ENCODE data around the gene CNTNAP2.

The CNTNAP2 gene

GRCh38 chr7:146862415-146862814 lies 745.8 kb downstream of the CNTNAP2 start:
- TF ChIP-seq GATA3 (IDR thresholded peaks at IDR 0.05; ENCODE audit: low read depth, low read length): no peak

DNA sequence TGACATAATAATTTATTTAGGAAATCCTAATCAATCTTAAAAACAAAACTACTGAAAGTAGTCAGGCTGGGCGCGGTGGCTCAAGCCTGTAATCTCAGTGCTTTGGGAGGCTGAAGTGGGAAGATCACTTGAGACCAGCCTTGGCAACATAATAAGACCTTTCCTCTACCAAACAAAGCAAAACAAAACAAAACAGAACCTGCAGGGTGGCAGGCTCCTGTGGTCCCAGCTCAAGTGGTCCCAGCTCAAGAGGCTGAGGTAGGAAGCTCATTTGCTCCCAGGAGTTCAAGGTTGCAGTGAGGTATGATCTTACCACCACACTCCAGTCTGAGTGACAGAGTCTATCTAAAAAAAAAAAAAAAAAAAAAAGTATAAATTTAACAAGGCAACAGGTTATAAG lies 748.0 kb downstream of the CNTNAP2 start:
- TF ChIP-seq GATA3 (IDR thresholded peaks at IDR 0.05; ENCODE audit: low read depth, low read length) (no peak), GATA2 (IDR thresholded peaks at IDR 0.05; ENCODE audit: low read depth, low read length) (no peak)

- TF ChIP-seq GATA2 (IDR thresholded peaks at IDR 0.05; ENCODE audit: low read depth, low read length): no peak
- no peak for TF ChIP-seq GATA3 (IDR thresholded peaks at IDR 0.05; ENCODE audit: low read depth, low read length)
Observed at GRCh38 chr7:146865696-146866095, 749.1 kb downstream of the CNTNAP2 start.

- TF ChIP-seq GATA2 (IDR thresholded peaks at IDR 0.05; ENCODE audit: low read depth, low read length): no peak
- no peak for TF ChIP-seq GATA3 (IDR thresholded peaks at IDR 0.05; ENCODE audit: low read depth, low read length)
Observed at GRCh38 chr7:146874722-146875121, 758.1 kb downstream of the CNTNAP2 start.

DNA sequence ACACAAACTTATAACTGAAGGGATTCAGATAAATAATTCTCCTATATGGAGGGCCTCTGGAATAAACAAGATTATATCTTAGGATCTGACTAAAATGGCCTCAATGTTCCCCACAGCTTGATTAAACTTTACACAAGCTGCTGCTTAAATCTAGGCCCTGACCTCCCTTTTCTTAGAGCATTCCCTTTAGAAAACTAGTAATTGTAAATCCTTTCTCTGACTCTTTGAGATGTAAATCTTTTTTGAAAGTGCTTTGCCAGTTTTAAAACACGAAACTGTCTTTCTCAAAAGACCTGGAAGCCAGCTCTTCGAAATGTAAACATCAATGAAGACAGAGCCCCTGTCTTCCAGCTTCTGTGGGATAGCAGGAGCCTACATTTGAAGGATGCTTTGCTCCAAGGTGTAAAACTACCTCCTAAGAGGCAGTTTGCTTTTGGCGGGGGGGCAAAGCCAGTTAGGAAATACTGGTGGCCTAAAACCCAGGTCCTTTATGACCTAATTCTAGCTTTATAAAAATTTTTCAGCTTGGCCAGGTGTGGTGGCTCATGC lies 758.7 kb downstream of the CNTNAP2 start:
- TF ChIP-seq GATA2 (IDR thresholded peaks at IDR 0.05; ENCODE audit: low read depth, low read length) (no peak), GATA3 (IDR thresholded peaks at IDR 0.05; ENCODE audit: low read depth, low read length) (no peak)

DNA sequence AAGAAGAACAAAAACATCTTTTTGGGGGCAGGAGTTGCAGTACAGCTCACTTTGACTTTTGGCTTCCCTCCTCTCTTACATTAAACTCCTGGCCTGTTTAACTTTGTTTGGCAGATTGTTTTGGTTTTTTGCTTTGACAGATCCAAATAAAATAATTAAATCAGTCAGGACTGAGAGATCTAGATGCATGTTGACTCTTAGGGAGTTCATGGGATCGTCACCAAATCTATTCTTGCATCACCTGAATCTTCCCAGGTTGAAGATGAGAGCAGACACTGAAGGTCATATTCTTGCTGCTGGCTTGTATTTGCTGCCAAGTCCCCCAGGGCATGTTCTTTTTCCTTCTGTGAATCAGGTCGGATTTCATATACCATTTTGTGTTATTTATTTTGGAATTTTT lies 759.4 kb downstream of the CNTNAP2 start:
- TF ChIP-seq GATA3 (IDR thresholded peaks at IDR 0.05; ENCODE audit: low read depth, low read length) (no peak), GATA2 (IDR thresholded peaks at IDR 0.05; ENCODE audit: low read depth, low read length) (no peak)

- TF ChIP-seq GATA2 (IDR thresholded peaks at IDR 0.05; ENCODE audit: low read depth, low read length): no peak
- TF ChIP-seq GATA3 (IDR thresholded peaks at IDR 0.05; ENCODE audit: low read depth, low read length): no peak
Observed at GRCh38 chr7:146876411-146876810, 759.8 kb downstream of the CNTNAP2 start.

GRCh38 chr7:146878901-146879300 lies 762.3 kb downstream of the CNTNAP2 start:
- TF ChIP-seq GATA2 (IDR thresholded peaks at IDR 0.05; ENCODE audit: low read depth, low read length): no peak
- TF ChIP-seq GATA3 (IDR thresholded peaks at IDR 0.05; ENCODE audit: low read depth, low read length): no peak

GRCh38 chr7:146885231-146885630 lies 768.6 kb downstream of the CNTNAP2 start:
- no peak for TF ChIP-seq GATA3 (IDR thresholded peaks at IDR 0.05; ENCODE audit: low read depth, low read length)
- TF ChIP-seq GATA2 (IDR thresholded peaks at IDR 0.05; ENCODE audit: low read depth, low read length): no peak

DNA sequence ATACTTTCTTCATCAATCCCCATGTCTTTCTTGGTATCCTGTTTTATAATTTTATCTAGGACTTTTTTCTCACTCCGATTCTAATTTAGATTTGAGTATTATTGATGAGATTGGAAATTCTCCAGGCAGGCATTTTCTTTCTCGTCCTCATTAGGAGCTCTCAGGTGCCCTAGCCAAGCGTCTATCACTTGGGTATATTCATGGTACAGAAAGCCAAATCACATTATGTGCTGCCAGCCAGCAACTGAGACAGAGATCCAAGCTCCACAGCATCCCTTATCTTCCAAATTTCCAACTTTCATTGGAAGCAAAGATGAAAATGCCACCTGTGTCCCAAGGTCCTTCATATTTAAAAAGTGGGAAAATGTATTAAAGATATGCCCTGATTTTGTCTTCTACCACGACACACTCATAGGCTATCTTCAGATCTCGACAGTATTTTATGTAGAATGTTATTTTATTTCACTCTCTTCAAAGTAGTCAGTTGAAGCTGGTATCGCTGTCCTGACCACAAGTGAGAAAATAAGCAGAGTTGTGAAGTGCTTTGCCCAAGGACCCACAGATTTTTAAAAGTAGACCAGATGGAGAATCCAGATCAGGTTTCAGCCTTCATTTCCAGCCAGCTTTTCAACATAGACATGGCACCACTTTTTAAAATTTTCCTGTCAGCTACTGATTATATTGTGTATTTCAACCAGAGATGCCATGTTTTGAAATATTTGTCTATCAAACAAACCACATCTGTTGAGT lies 773.4 kb downstream of the CNTNAP2 start:
- no peak for TF ChIP-seq GATA2 (IDR thresholded peaks at IDR 0.05; ENCODE audit: low read depth, low read length)
- no peak for TF ChIP-seq GATA3 (IDR thresholded peaks at IDR 0.05; ENCODE audit: low read depth, low read length)

DNA sequence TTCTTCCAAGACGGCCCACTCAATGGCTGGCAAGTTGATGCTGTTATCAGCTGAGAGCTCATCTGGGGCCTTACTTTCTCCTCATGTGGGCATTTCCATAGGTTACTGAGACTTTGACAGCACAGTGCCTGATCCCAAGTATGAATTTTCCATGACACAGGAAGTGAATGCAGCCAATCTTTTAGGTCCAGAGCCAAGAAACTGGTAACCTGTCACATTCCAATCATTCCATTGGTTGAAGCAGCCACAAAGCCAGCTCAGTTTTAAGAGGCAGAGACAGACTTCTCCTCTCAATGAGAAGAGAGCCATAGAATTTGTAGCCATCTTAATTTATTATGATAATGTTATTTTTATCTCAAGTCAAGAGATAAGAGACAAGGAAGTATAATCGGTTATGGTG lies 775.5 kb downstream of the CNTNAP2 start:
- TF ChIP-seq GATA2 (IDR thresholded peaks at IDR 0.05; ENCODE audit: low read depth, low read length): no peak
- TF ChIP-seq GATA3 (IDR thresholded peaks at IDR 0.05; ENCODE audit: low read depth, low read length): no peak

DNA sequence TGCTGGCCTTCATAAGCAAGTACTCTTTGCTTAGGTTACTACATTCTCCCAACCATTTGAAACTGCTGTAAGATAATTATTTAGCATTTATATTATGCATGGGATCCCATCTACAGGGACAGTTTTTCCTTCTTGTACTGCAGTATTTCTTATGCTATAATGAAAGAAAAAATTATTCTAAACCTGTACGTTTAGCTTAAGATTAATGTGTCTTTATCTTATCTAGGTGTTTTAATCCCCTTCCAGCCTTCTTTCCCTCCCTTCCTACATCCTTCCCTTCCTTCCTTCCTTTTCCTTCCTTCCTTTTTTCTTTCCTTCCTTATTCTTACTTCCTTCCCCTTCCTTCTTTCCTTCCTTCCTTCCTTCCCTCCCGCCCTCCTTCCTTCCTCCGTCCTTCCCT lies 778.3 kb downstream of the CNTNAP2 start:
- no peak for TF ChIP-seq GATA3 (IDR thresholded peaks at IDR 0.05; ENCODE audit: low read depth, low read length)
- no peak for TF ChIP-seq GATA2 (IDR thresholded peaks at IDR 0.05; ENCODE audit: low read depth, low read length)

- TF ChIP-seq GATA2 (IDR thresholded peaks at IDR 0.05; ENCODE audit: low read depth, low read length): no peak
- no peak for TF ChIP-seq GATA3 (IDR thresholded peaks at IDR 0.05; ENCODE audit: low read depth, low read length)
Observed at GRCh38 chr7:146902266-146902665, 785.7 kb downstream of the CNTNAP2 start.

DNA sequence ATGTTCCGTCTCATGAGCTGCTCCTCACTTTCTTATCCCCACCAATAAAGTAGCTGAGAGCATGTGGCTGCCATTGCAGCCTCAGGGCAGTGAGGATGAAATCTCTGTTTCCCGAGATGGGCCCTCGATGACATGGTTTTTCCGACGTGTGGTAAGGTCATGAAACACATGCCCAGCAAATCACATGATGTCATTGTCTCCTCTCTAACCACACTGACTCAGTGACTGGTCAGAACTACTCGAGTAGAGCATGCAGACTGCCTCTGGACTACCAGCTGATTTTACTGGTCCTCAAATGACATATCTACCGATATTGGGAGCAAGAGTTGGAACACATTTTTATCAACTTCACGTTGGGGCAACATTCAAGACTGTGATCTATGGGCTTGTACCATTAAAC lies 786.1 kb downstream of the CNTNAP2 start:
- TF ChIP-seq GATA2 (IDR thresholded peaks at IDR 0.05; ENCODE audit: low read depth, low read length): no peak
- TF ChIP-seq GATA3 (IDR thresholded peaks at IDR 0.05; ENCODE audit: low read depth, low read length): no peak

DNA sequence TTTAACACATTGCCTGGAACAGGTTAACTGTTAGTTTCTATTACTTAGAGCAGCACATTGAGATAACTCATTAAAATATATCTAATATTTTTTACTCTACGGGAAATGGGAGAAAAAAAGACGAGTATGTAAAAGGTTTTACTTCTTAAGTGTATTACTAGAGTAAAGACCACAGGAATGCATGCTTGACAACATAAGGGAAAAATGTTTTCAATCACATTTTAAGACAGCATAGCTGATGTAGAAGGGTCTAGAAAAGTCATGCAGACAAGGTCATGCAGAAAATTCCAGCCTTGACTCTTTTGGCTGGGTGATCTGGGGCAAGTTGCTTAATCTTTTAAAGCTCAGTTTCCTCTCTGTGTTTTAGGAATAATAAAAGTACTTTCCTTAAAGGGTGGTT lies 806.2 kb downstream of the CNTNAP2 start:
- TF ChIP-seq GATA3 (IDR thresholded peaks at IDR 0.05; ENCODE audit: low read depth, low read length) (no peak), GATA2 (IDR thresholded peaks at IDR 0.05; ENCODE audit: low read depth, low read length) (no peak)
